22Rv1 (cell line): ENCODE measurements around the gene DNER.

ENCODE experiments used
- ZFX ChIP-seq: fragments of 450-650 bp; IDR thresholded peaks from 2 replicates; pipeline ENCODE4 v1.6.1; 2017; ENCODE audit warnings: antibody characterized with exemption, borderline replicate concordance
- TF ChIP-seq, protein P1 (sequence below): fragments of 450-650 bp; IDR thresholded peaks from 2 replicates; pipeline ENCODE4 v1.5.1; 2017; ENCODE audit warnings: mild to moderate bottlenecking

DNA sequence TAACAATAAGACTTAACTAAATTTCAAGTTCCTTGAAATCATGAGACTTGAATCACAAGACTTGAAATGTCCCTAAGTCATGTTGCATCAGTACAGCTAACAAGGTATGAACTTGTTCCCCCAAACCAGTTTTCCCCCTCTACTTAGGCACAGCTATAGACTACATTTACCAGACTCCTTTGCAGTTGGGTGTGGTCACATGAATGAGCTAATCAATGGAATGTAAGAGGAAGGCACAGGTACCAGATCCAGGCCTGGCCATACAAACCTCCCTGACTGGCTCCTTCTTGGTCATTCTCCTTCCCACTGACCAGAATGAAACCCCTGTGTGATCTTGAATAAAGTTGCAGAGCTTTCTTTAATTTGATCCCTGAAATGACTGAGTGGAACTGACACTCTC lies 77.8 kb downstream of the DNER start:
- TF ChIP-seq, protein P1, sequence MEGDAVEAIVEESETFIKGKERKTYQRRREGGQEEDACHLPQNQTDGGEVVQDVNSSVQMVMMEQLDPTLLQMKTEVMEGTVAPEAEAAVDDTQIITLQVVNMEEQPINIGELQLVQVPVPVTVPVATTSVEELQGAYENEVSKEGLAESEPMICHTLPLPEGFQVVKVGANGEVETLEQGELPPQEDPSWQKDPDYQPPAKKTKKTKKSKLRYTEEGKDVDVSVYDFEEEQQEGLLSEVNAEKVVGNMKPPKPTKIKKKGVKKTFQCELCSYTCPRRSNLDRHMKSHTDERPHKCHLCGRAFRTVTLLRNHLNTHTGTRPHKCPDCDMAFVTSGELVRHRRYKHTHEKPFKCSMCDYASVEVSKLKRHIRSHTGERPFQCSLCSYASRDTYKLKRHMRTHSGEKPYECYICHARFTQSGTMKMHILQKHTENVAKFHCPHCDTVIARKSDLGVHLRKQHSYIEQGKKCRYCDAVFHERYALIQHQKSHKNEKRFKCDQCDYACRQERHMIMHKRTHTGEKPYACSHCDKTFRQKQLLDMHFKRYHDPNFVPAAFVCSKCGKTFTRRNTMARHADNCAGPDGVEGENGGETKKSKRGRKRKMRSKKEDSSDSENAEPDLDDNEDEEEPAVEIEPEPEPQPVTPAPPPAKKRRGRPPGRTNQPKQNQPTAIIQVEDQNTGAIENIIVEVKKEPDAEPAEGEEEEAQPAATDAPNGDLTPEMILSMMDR: no peak
- no peak for TF ChIP-seq ZFX
